Measurements from ENCODE around the gene HNRNPUL1. TPM values are rescaled to one million over a fixed set of nuclear protein-coding genes. Genes with fewer than 3 reads are reported as not detected.

Gene HNRNPUL1
- total RNA-seq, 1 donor from 2014 or later = 331 TPM

- intact Hi-C loops (cut with micrococcal nuclease) = no loop called here
Measured at GRCh38 chr19:41233748-41234240, 30.4 kb upstream of the HNRNPUL1 start.

GRCh38 chr19:41234512-41235168 lies 29.5 kb upstream of the HNRNPUL1 start:
- intact Hi-C loops (cut with micrococcal nuclease) = no loop called here

- intact Hi-C loops (cut with micrococcal nuclease) = no loop called here
Measured at GRCh38 chr19:41235480-41235879, 28.7 kb upstream of the HNRNPUL1 start.

GRCh38 chr19:41238244-41238643 lies 25.9 kb upstream of the HNRNPUL1 start:
- intact Hi-C loops (cut with micrococcal nuclease) = no loop called here

GRCh38 chr19:41239363-41239762 lies 24.8 kb upstream of the HNRNPUL1 start:
- intact Hi-C loops (cut with micrococcal nuclease) = no loop called here

- intact Hi-C loops (cut with micrococcal nuclease) = no loop called here
Measured at GRCh38 chr19:41239961-41240574, 24.1 kb upstream of the HNRNPUL1 start.

- intact Hi-C loops (cut with micrococcal nuclease) = no loop called here
Measured at GRCh38 chr19:41241859-41242258, 22.3 kb upstream of the HNRNPUL1 start.

- intact Hi-C loops (cut with micrococcal nuclease) = no loop called here
Measured at GRCh38 chr19:41244117-41244516, 20.1 kb upstream of the HNRNPUL1 start.

- intact Hi-C loops (cut with micrococcal nuclease) = no loop called here
Measured at GRCh38 chr19:41245843-41246242, 18.3 kb upstream of the HNRNPUL1 start.

GRCh38 chr19:41248895-41249294 lies 15.3 kb upstream of the HNRNPUL1 start:
- intact Hi-C loops (cut with micrococcal nuclease) = no loop called here

GRCh38 chr19:41249707-41250423 lies 14.3 kb upstream of the HNRNPUL1 start:
- intact Hi-C loops (cut with micrococcal nuclease) = no loop called here

GRCh38 chr19:41253660-41254059 lies 10.5 kb upstream of the HNRNPUL1 start:
- intact Hi-C loops (cut with micrococcal nuclease) = no loop called here

- intact Hi-C loops (cut with micrococcal nuclease) = no loop called here
Measured at GRCh38 chr19:41255171-41255570, 9.0 kb upstream of the HNRNPUL1 start.

- intact Hi-C loops (cut with micrococcal nuclease) = loop anchor here (1.0 to 10.0 kb wide), 8 partner anchors 47 to 599 kb away; partner anchors contain the start of genes COQ8B, EGLN2, ITPKC and MIA
Measured at GRCh38 chr19:41261474-41262190, 2.5 kb upstream of the HNRNPUL1 start.

- intact Hi-C loops (cut with micrococcal nuclease) = loop anchor here (1.0 to 10.0 kb wide), 8 partner anchors 90 to 601 kb away; partner anchors contain the start of genes COQ8B, EGLN2, ITPKC and MIA
Measured at GRCh38 chr19:41263042-41263849, 926 bp upstream of the HNRNPUL1 start.

GRCh38 chr19:41264581-41265394 lies 616 bp downstream of the HNRNPUL1 start:
- intact Hi-C loops (cut with micrococcal nuclease) = loop anchor here (5.0 to 10.0 kb wide), 4 partner anchors 120 to 602 kb away; partner anchors contain the start of genes MIA and RAB4B

- intact Hi-C loops (cut with micrococcal nuclease) = loop anchor here (10.0 kb wide), 2 partner anchors 121 to 491 kb away; partner anchors contain the start of genes MIA and RAB4B
Measured at GRCh38 chr19:41265395-41266153, 1.4 kb downstream of the HNRNPUL1 start.

- intact Hi-C loops (cut with micrococcal nuclease) = loop anchor here (10.0 kb wide), 2 partner anchors 124 to 494 kb away; partner anchors contain the start of genes MIA and RAB4B
Measured at GRCh38 chr19:41269055-41269454, 4.9 kb downstream of the HNRNPUL1 start.

GRCh38 chr19:41269571-41269970 lies 5.4 kb downstream of the HNRNPUL1 start:
- intact Hi-C loops (cut with micrococcal nuclease) = loop anchor here (10.0 kb wide), 2 partner anchors 125 to 495 kb away; partner anchors contain the start of genes MIA and RAB4B

Measured in T-helper 2 cell treated with Interferon-gamma antibody and Interleukin-4, amounts not matched to agents 100 ng/mL and 5 ng/mL, for 36 hours (primary cell).